Skeletal muscle satellite cell (primary cell): ENCODE measurements around the gene HEATR5A.
"Not testable (repeated sequence)": the region's sequence is repeated elsewhere in the genome, so short reads cannot be mapped to it uniquely, and the experiment has no call there.

Experiments
- H3K27me3 ChIP-seq: 2 replicates; pipeline ENCODE4 v1.7.0; 2013; ENCODE audit warnings: low read length; ENCODE audit not compliant: control insufficient read depth, insufficient read depth
- H3K36me3 ChIP-seq: 2 replicates; pipeline ENCODE4 v1.7.0; 2013; ENCODE audit warnings: mild to moderate bottlenecking, control low read depth, low read length; ENCODE audit not compliant: insufficient read depth
- H3K4me1 ChIP-seq: 2 replicates; pipeline ENCODE4 v1.7.0; 2013; ENCODE audit warnings: low read length; ENCODE audit not compliant: control insufficient read depth, insufficient read depth
- H3K4me2 ChIP-seq: 2 replicates; pipeline ENCODE4 v1.7.0; 2013; ENCODE audit warnings: mild to moderate bottlenecking, low read length
- H3K4me3 ChIP-seq: 2 replicates; pipeline ENCODE4 v1.7.0; 2013; ENCODE audit warnings: low read length
- H3K9ac ChIP-seq: 2 replicates; pipeline ENCODE4 v1.7.0; 2013; ENCODE audit warnings: mild to moderate bottlenecking, low read depth, low read length, moderate library complexity
- H3K9me3 ChIP-seq: replicated peaks from 2 replicates; pipeline ENCODE4 v1.7.0; 2013; ENCODE audit warnings: mild to moderate bottlenecking, control low read depth, low read length

HEATR5A gene

GRCh38 chr14:31319701-31320100 lies 100.6 kb downstream of the HEATR5A start:
- Histone ChIP-seq H3K36me3 (peaks cover 12% of the 10 kb centered on the region), H3K9ac (no peak overlapping the region), H3K9me3 (no peaks in the 10 kb centered on the region), H3K4me2 (no peak overlapping the region), H3K27me3 (no peaks in the 10 kb centered on the region), H3K4me1 (no peaks in the 10 kb centered on the region), H3K4me3 (no peak overlapping the region)

DNA sequence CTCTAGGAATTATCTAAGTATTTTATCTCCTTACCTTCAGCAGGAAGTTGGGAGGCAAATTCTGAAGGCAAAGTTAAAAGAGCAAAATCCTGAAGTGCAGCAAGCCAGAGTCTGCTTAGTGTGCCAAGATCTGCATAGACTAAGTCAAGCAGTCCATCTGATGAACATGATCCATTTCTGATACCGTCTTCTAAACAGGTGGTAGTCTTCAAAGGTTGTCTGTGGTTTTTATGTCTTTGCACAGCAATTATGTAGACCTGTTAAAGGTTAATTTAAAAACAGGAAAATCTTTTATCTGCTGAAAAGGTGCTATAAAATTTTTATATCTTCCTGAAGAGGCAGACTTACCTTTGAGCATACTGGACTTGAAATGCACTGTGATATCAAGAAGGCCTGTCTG lies 107.4 kb downstream of the HEATR5A start:
- Histone ChIP-seq H3K4me2 (no peak overlapping the region), H3K4me1 (no peaks in the 10 kb centered on the region), H3K27me3 (no peaks in the 10 kb centered on the region), H3K9ac (no peak overlapping the region), H3K9me3 (no peaks in the 10 kb centered on the region), H3K4me3 (no peak overlapping the region), H3K36me3 (peaks cover 22% of the 10 kb centered on the region)

DNA sequence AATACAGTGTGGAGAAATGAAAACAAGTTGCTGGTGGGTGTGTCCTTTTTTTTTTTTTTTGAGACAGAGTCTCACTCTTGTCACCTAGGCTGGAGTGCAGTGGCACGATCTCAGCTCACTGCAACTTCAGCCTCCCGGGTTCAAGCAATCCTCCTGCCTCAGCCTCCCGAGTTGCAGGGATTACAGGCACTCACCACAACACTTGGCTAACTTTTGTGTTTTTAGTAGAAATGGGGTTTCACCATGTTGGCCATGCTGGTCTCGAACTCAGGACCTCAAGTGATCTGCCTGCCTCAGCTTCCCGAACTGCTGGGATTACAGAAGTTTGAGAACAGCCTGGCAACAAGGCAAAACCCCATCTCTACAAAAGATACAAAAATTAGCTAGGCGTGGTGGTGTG lies 108.0 kb downstream of the HEATR5A start:
- H3K9ac ChIP-seq, H3K27me3 ChIP-seq, H3K9me3 ChIP-seq, H3K4me1 ChIP-seq, H3K4me2 ChIP-seq, H3K4me3 ChIP-seq: not testable (repeated sequence)
- H3K36me3 ChIP-seq, result peaks cover 22% of the 10 kb centered on the region

GRCh38 chr14:31307618-31308017 lies 112.7 kb downstream of the HEATR5A start:
- H3K36me3 ChIP-seq, result peaks cover 35% of the 10 kb centered on the region
- H3K4me1 ChIP-seq, result no peaks in the 10 kb centered on the region
- no peaks in the 10 kb centered on the region for H3K27me3 ChIP-seq
- H3K9me3 ChIP-seq, result no peaks in the 10 kb centered on the region
- no peak overlapping the region for H3K4me3 ChIP-seq
- no peak overlapping the region for H3K4me2 ChIP-seq
- no peak overlapping the region for H3K9ac ChIP-seq

DNA sequence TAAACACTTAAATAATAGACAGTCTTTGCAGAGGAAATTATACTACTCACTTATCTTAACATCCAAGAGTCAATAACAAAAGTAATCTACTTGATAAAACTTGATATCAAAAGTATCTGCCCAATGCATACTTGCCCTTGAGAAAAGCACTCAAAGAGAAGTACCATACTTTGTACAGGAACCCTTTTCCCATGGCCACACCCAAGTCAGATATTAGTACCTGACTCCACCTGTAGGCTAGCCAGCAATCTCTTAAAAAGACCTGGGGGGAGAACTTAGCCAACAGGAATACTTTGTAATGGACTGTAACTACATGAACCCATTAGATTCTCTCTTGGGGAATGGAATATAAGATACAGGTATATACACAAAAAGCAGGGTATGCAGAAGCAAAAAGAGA lies 113.2 kb downstream of the HEATR5A start:
- Histone ChIP-seq H3K36me3 (peaks cover 36% of the 10 kb centered on the region), H3K4me3 (no peak overlapping the region), H3K4me1 (no peaks in the 10 kb centered on the region), H3K4me2 (no peak overlapping the region), H3K9ac (no peak overlapping the region), H3K27me3 (no peaks in the 10 kb centered on the region), H3K9me3 (no peaks in the 10 kb centered on the region)

DNA sequence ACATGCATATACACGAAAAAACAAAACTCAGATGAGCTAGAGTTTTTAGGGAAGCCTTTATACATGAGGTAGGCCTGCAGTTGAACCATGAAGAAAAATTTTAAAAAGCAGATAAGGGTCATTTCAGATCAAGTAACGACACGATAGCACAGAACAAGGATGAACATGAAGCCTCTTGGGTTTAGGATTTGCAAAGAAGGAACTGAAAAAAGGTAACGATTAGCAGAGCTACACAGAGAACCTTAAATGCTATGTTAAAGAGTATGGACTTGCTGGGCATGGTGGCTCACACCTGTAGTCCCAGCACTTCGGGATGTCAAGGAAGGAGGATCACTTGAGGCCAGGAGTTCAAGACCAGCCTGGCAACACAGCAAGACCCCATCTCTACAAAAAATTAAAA lies 116.7 kb downstream of the HEATR5A start:
- Histone ChIP-seq H3K9ac (no peak overlapping the region), H3K9me3 (no peaks in the 10 kb centered on the region), H3K27me3 (no peaks in the 10 kb centered on the region), H3K36me3 (peaks cover 49% of the 10 kb centered on the region), H3K4me2 (no peak overlapping the region), H3K4me1 (no peaks in the 10 kb centered on the region), H3K4me3 (no peak overlapping the region)

DNA sequence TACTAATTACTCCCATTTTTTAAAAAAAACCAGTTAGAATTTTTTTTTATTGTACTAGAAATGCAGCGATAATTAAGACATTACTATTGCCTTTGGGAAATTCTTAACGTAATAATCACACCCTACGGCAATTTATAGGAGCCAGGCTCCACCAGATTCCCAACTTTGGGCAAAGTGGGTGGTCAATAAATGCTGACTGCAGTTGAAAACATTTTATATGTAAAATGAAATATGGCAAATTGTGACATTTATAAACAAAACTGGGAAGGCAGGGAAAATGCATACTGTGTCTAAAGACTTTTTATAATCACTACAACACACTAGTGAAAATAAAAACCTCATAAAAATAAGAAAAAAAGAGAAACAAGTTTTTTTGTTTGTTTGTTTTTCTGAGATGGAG lies 119.5 kb downstream of the HEATR5A start:
- H3K9me3 ChIP-seq, result no peaks in the 10 kb centered on the region
- H3K4me2 ChIP-seq, result no peak overlapping the region
- H3K9ac ChIP-seq, result no peak overlapping the region
- H3K4me3 ChIP-seq, result no peak overlapping the region
- no peaks in the 10 kb centered on the region for H3K27me3 ChIP-seq
- peaks cover 35% of the 10 kb centered on the region for H3K36me3 ChIP-seq
- H3K4me1 ChIP-seq, result no peaks in the 10 kb centered on the region

- H3K9ac ChIP-seq, result no peak overlapping the region
- no peak overlapping the region for H3K4me3 ChIP-seq
- H3K27me3 ChIP-seq, result no peaks in the 10 kb centered on the region
- no peaks in the 10 kb centered on the region for H3K9me3 ChIP-seq
- H3K36me3 ChIP-seq, result peaks cover 30% of the 10 kb centered on the region
- H3K4me2 ChIP-seq, result no peak overlapping the region
- no peaks in the 10 kb centered on the region for H3K4me1 ChIP-seq
Measured at GRCh38 chr14:31300296-31300695, 120.1 kb downstream of the HEATR5A start.

- peaks cover 38% of the 10 kb centered on the region for H3K36me3 ChIP-seq
- H3K9me3 ChIP-seq, result no peaks in the 10 kb centered on the region
- H3K4me3 ChIP-seq, result no peak overlapping the region
- H3K9ac ChIP-seq, result no peak overlapping the region
- H3K4me1 ChIP-seq, result no peaks in the 10 kb centered on the region
- no peak overlapping the region for H3K4me2 ChIP-seq
- H3K27me3 ChIP-seq, result no peaks in the 10 kb centered on the region
Measured at GRCh38 chr14:31297701-31298344, 122.5 kb downstream of the HEATR5A start.

DNA sequence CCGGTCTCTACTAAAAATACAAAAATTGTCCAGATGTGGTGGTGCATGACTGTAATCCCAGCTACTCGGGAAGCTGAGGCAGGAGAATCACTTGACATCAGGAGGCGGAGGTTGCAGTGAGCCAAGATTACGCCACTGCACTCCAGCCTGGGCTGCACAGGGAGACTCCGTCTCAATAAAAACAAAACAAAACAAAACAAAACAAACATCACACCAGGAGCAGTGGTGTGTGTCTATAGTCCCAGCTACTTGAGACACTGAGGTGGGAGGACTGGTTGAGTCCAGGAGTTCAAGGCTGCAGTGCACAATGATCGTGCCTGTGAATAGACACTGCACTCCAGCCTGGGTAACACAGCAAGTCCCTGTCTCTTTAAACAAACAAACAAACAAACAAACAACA lies 123.2 kb downstream of the HEATR5A start:
- Histone ChIP-seq H3K36me3 (peaks cover 35% of the 10 kb centered on the region), H3K27me3 (no peaks in the 10 kb centered on the region)

GRCh38 chr14:31294746-31295405 lies 125.5 kb downstream of the HEATR5A start:
- H3K27me3 ChIP-seq, result no peaks in the 10 kb centered on the region
- no peak overlapping the region for H3K4me3 ChIP-seq
- H3K9me3 ChIP-seq, result no peaks in the 10 kb centered on the region
- no peak overlapping the region for H3K4me2 ChIP-seq
- H3K36me3 ChIP-seq, result peaks cover 19% of the 10 kb centered on the region
- peaks cover 3% of the 10 kb centered on the region for H3K4me1 ChIP-seq
- no peak overlapping the region for H3K9ac ChIP-seq

More for the DNA sequence above, 123.2 kb downstream of the HEATR5A start:
- Histone ChIP-seq H3K4me3 (no peak overlapping the region), H3K4me2 (no peak overlapping the region), H3K9me3 (no peaks in the 10 kb centered on the region), H3K9ac (no peak overlapping the region), H3K4me1 (no peaks in the 10 kb centered on the region)
